ENCODE data around the gene SCIN. TPM values are rescaled to one million over a fixed set of nuclear protein-coding genes. Genes with fewer than 3 reads are reported as not detected.

SCIN gene
- total and polyA plus RNA-seq, 2 of the 8 experiments (the other 6 are each of a cell fraction or from before 2014, with no cell fraction given): 0.47 to 1.9 TPM

- Histone ChIP-seq H3K36me3 (ENCODE audit: control insufficient read depth in 2 of 4, insufficient read depth in 4 of 4, low read length in 3 of 4) (no peaks in the 10 kb centered on the region), H3K4me3 (ENCODE audit: extremely low read depth in 1 of 4, insufficient read depth in 2 of 4, low read depth in 3 of 4, low read length in 4 of 4) (no peak overlapping the region), H2BK12ac (ENCODE audit: low read depth, low read length) (no peak overlapping the region), H2AK5ac (ENCODE audit: low read depth, low read length) (no peak overlapping the region), H3K4me1 (replicated peaks in 1 of 4; ENCODE audit: control insufficient read depth in 3 of 4, insufficient read depth in 4 of 4, low read length in 3 of 4) (peaks cover 0 to 5% (median 0%) of the 10 kb centered on the region in 4 experiments; a peak in 2 of 7 replicates), H3K27ac (ENCODE audit: low read depth, low read length) (no peak overlapping the region), H2AFZ (ENCODE audit: low read length) (no peak overlapping the region), H3K79me1 (ENCODE audit: low read depth, low read length) (no peaks in the 10 kb centered on the region), H3K27me3 (replicated peaks in 1 of 4; ENCODE audit: control insufficient read depth in 3 of 4, extremely low read depth in 1 of 4, insufficient read depth in 3 of 4, low read length in 3 of 4) (no peaks in the 10 kb centered on the region), H4K5ac (ENCODE audit: insufficient read length, low read depth, low read length) (no peak overlapping the region), H3K23me2 (ENCODE audit: low read depth, low read length) (no peaks in the 10 kb centered on the region), H2BK5ac (ENCODE audit: low read depth, low read length) (no peak overlapping the region), H2BK20ac (ENCODE audit: low read length) (peak overlapping the region; percentile 64; the same call in 1 of the 2 replicates), H4K91ac (replicated peaks; ENCODE audit: insufficient read length, low read length) (no peak overlapping the region), H3K4ac (replicated peaks; ENCODE audit: insufficient read length, low read depth, low read length) (no peak overlapping the region), H2BK15ac (ENCODE audit: low read length) (no peak overlapping the region), H3K9me3 (ENCODE audit: insufficient read depth in 2 of 2, low read depth in 1 of 2, low read length in 1 of 2) (peaks cover 0 to 3% of the 10 kb centered on the region in 2 experiments; a peak in 1 of 4 replicates), H3K4me2 (ENCODE audit: insufficient read depth in 1 of 2, low read depth in 2 of 2, low read length in 2 of 2) (no peak overlapping the region), H3K9ac (replicated peaks in 1 of 4; ENCODE audit: extremely low read depth in 1 of 4, low read depth in 3 of 4, low read length in 3 of 4) (no peak overlapping the region), H3K56ac (replicated peaks; ENCODE audit: insufficient read length, low read depth, low read length) (no peak overlapping the region), H2BK120ac (replicated peaks; ENCODE audit: low read depth, low read length) (no peak overlapping the region), H3K14ac (ENCODE audit: insufficient read length) (no peak overlapping the region), H3K18ac (ENCODE audit: extremely low read depth, low read length) (no peak overlapping the region), H3K79me2 (ENCODE audit: control insufficient read depth in 1 of 2, insufficient read depth in 2 of 2, low read length in 2 of 2) (no peaks in the 10 kb centered on the region), H3K23ac (ENCODE audit: insufficient read length) (no peak overlapping the region), H4K20me1 (replicated peaks in 1 of 2; ENCODE audit: control insufficient read depth in 1 of 2, insufficient read depth in 2 of 2, low read length in 2 of 2) (no peaks in the 10 kb centered on the region), H4K8ac (ENCODE audit: extremely low read depth, insufficient read depth, low read length) (no peak overlapping the region)
- ChIA-PET POLR2A (ENCODE audit: partially characterized antibody) (no interaction called here), CTCF (ENCODE audit: partially characterized antibody) (interaction anchor here (0.8 to 1.9 kb wide), 6 partner anchors 9 to 20 kb away, joined by 3 to 6 read pairs (median 4); no protein-coding TSS in a partner anchor)
- FAIRE-seq (no peak), DNase-seq (ENCODE audit: low read depth in 1 of 2, low spot score in 2 of 2) (no peak)
- TF ChIP-seq TEAD4 (IDR thresholded peaks at IDR 0.05; ENCODE audit: low read depth, low read length) (no peak), POLR2AphosphoS5 (IDR thresholded peaks at IDR 0.05; ENCODE audit: low read depth, low read length) (no peak), CEBPB (IDR thresholded peaks at IDR 0.05; ENCODE audit: low read depth, low read length) (no peak), BACH1 (IDR thresholded peaks at IDR 0.05; ENCODE audit: low read length) (no peak), NRF1 (IDR thresholded peaks at IDR 0.05; ENCODE audit: low read depth, low read length) (no peak), ASH2L (IDR thresholded peaks at IDR 0.05; ENCODE audit: low read length) (no peak), RFX5 (IDR thresholded peaks at IDR 0.05; ENCODE audit: borderline replicate concordance, low read depth, low read length) (no peak), RNF2 (IDR thresholded peaks at IDR 0.05; ENCODE audit: borderline replicate concordance, low read depth, low read length, missing control alignments, poor library complexity, severe bottlenecking) (no peak), CHD1 (IDR thresholded peaks at IDR 0.05; ENCODE audit: low read depth, low read length) (no peak)
Observed at GRCh38 chr7:12706900-12707536, 136.5 kb downstream of the SCIN start.
